K562 (cell line): ENCODE results near the gene STAU1. TPM values are rescaled to one million over a fixed set of nuclear protein-coding genes. Genes with fewer than 3 reads are reported as not detected.

ENCODE experiments used
- ATAC-seq: fragments of 200-7000 bp; cut with Tn5 transposase; 3 replicates; pipeline ENCODE4 v1.9.1; 2020; ENCODE audit warnings: moderate library complexity
- BruUV-seq: library from RNA; stranded (reverse); fragments of 400-500 nt; replicated peaks from 2 replicates; lab custom pipeline; 2021; lab: Mats Ljungman, UMichigan
- CTCF ChIA-PET: fragments of 300-600 bp; formaldehyde crosslinking; extraction: SDS; loops from one replicate; lab custom pipeline; 2021; ENCODE audit warnings: low intra/inter-chr PET ratio; lab: Yijun Ruan, JAX
- POLR2A ChIA-PET: fragments of 300-600, 350-650 bp; sonication (Branson Sonifier 250); formaldehyde crosslinking; extraction: SDS; loops from one replicate; lab custom pipeline; 2021; ENCODE audit warnings: antibody characterized with exemption, inconsistent platforms; lab: Yijun Ruan, JAX
- DNase-seq, 4 experiments: peaks; one replicate each; pipeline versions ENCODE4 v3.0.0 to v3.0.0-alpha.2; 2011 to 2018; ENCODE audit warnings: low spot score in 3 of 4, mixed read lengths in 3 of 4; ENCODE audit errors: extremely low read depth in 1 of 4
- FAIRE-seq: peaks from 2 replicates; lab custom pipeline; 2011; peaks lifted over from hg19 to GRCh38; lab: Jason Lieb, UNC
- H2AFZ ChIP-seq: 2 replicates; pipeline ENCODE4 v1.6.0; 2011; ENCODE audit warnings: low read depth, low read length, control low read depth, inconsistent platforms
- H3K27ac ChIP-seq: fragments of 200-600 bp; 3 replicates; pipeline ENCODE4 v1.8.0; 2011; ENCODE audit warnings: low read depth, mild to moderate bottlenecking, control low read depth, inconsistent platforms, low read length, moderate library complexity, mixed read lengths; ENCODE audit errors: extremely low read depth
- H3K27me3 ChIP-seq, 2 experiments: fragments of 300-600 bp in 1 of 2; 2 replicates in 1 of 2; 3 replicates in 1 of 2; pipeline versions ENCODE4 v1.6.0 to v1.8.0; 2011; ENCODE audit warnings: inconsistent platforms in 2 of 2, low read length in 2 of 2, mild to moderate bottlenecking in 1 of 2, mixed read lengths in 1 of 2, moderate library complexity in 1 of 2; ENCODE audit not compliant: control insufficient read depth in 2 of 2, insufficient read depth in 2 of 2
- H3K36me3 ChIP-seq: fragments of 300-600 bp; 3 replicates; pipeline ENCODE4 v1.8.0; 2011; ENCODE audit warnings: mild to moderate bottlenecking, low read length, inconsistent platforms; ENCODE audit not compliant: control insufficient read depth, insufficient read depth
- H3K4me1 ChIP-seq, 2 experiments: fragments of 200-600 bp in 1 of 2; replicated peaks in 1 of 2; 2 replicates in 1 of 2; 3 replicates in 1 of 2; pipeline versions ENCODE4 v1.5.1 to v1.8.0; 2011; ENCODE audit warnings: inconsistent platforms in 2 of 2, low read length in 2 of 2, mild to moderate bottlenecking in 1 of 2, mixed read lengths in 1 of 2, moderate library complexity in 1 of 2; ENCODE audit not compliant: control insufficient read depth in 2 of 2, insufficient read depth in 2 of 2
- H3K4me2 ChIP-seq: 2 replicates; pipeline ENCODE4 v1.6.1; 2011; ENCODE audit warnings: low read length, control low read depth, inconsistent platforms, mixed read lengths; ENCODE audit not compliant: insufficient read depth
- H3K4me3 ChIP-seq: fragments of 200-600 bp; sonication (generic), shearing (Covaris generic); 2 replicates; pipeline ENCODE4 v1.5.1; 2016; ENCODE audit warnings: control low read depth, inconsistent platforms
- H3K79me2 ChIP-seq: fragments of 200-600 bp; 3 replicates; pipeline ENCODE4 v1.8.0; 2011; ENCODE audit warnings: low read length, inconsistent platforms; ENCODE audit not compliant: control insufficient read depth, insufficient read depth
- H3K9ac ChIP-seq, 2 experiments: 2 replicates each; pipeline versions ENCODE4 v1.6.0 to v1.6.1; 2011; ENCODE audit warnings: low read depth in 2 of 2, low read length in 2 of 2, control low read depth in 1 of 2, inconsistent platforms in 1 of 2, mild to moderate bottlenecking in 1 of 2, mixed read lengths in 1 of 2; ENCODE audit not compliant: insufficient read depth in 1 of 2
- H3K9me1 ChIP-seq: one replicate; pipeline ENCODE4 v1.6.0; 2011; ENCODE audit warnings: inconsistent platforms, mild to moderate bottlenecking, low read length, moderate library complexity; ENCODE audit not compliant: control insufficient read depth, insufficient read depth
- H3K9me3 ChIP-seq: replicated peaks from 2 replicates; pipeline ENCODE4 v1.5.1; 2011; ENCODE audit warnings: low read depth, low read length, inconsistent platforms; ENCODE audit not compliant: control insufficient read depth, insufficient read depth
- H4K20me1 ChIP-seq: replicated peaks from 2 replicates; pipeline ENCODE4 v1.6.1; 2011; ENCODE audit warnings: low read length, inconsistent platforms, mixed read lengths; ENCODE audit not compliant: control insufficient read depth, insufficient read depth
- POLR2A ChIP-seq: fragments of 450-650 bp; conservative IDR thresholded peaks from 2 replicates; pipeline ENCODE4 v1.6.1; 2016
- WGBS: fragments of 100-300 bp; shearing (Covaris generic); methylation state at CpG from one replicate; pipeline ENCODE4 v1.1.6; 2016; ENCODE audit warnings: low coverage, mixed read lengths; ENCODE audit not compliant: insufficient coverage; ENCODE audit errors: missing lambda C conversion rate; 5-methylcytosine and 5-hydroxymethylcytosine counted together
- in situ Hi-C: fragments of 300-500 bp; cut with MboI; formaldehyde crosslinking; loops from 4 replicates; pipeline ENCODE4 v1.15.0; 2018; ENCODE audit warnings: inconsistent platforms, mixed read lengths
- intact Hi-C: fragments of 100-400 bp; cut with micrococcal nuclease; formaldehyde crosslinking; loops from 2 replicates; pipeline ENCODE4 v1.14.2; 2022
- polyA plus RNA-seq, 8 experiments: library from polyadenylated mRNA; depleted of rRNA in 4 of 8; stranded (reverse) in 5 of 8; unstranded in 3 of 8; fragments of >200 nt; fragmentation: Nextera tagmentation in 2 of 8; fragmentation: Illumina TruSeq in 1 of 8; extraction: Ambion mirVana in 2 of 8; extraction: Trizol in 1 of 8; gene quantifications; 2 replicates each; pipeline versions ENCODE4 v1.2.1 to v1.2.3, GENCODE V29; 2011 to 2014; ENCODE audit warnings: inconsistent platforms in 1 of 8, missing spikeins in 1 of 8
- total RNA-seq, 7 experiments: library from RNA; depleted of rRNA in 6 of 7; stranded (reverse); fragments of >200 nt in 6 of 7; fragmentation: Illumina TruSeq in 2 of 7; extraction: Trizol in 2 of 7; gene quantifications; 2 replicates each; pipeline versions ENCODE4 v1.2.1 to v1.2.3, GENCODE V29; 2011 to 2021; ENCODE audit warnings: low replicate concordance in 1 of 7
- TF ChIP-seq, protein P1 (sequence below): sonication (generic); formaldehyde crosslinking; IDR thresholded peaks from 2 replicates; pipeline ENCODE4 v1.8.0; 2022; ENCODE audit warnings: mild to moderate bottlenecking, missing genetic modification reagents

The STAU1 gene
- total and polyA plus RNA-seq, 9 of the 15 experiments (the other 6 are each of a cell fraction or from before 2014, with no cell fraction given), result 18.0 to 106 (median 50.6) TPM

DNA sequence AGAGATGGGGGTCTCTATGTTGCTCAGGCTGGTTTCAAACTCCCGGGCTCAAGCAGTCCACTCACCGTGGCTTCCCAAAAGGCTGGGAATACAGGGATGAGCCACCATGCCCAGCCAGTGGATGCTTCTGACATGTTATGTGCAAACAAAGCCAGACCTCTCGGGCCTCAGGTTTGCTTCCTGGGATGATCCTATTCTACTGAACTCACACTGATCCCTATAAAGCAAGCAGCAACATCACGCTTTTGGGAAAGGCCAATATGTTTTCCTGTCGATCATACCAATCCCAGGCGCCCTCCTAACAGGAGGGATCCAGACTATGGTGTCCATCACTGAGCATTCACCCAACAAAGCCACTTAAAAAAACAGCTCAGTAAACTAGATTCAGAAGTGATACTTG, 81.8 kb downstream of the STAU1 start:
- peaks cover 8% of the 10 kb centered on the region; the same call in 1 of the 2 replicates for H4K20me1 ChIP-seq
- POLR2A ChIA-PET, result interaction anchor here (0.5 to 1.8 kb wide), 5 partner anchors 11 to 420 kb away, joined by 3 to 7 read pairs (median 3); no protein-coding TSS in a partner anchor
- WGBS, result 88% methylated on average over 6 of the region's 6 CpGs
- CTCF ChIA-PET, result no interaction called here
- intact Hi-C loops, result loop anchor here (10.0 kb wide), 1 partner anchor 472 kb away; no protein-coding TSS in a partner anchor
- no peak overlapping the region for H3K9ac ChIP-seq
- peaks cover 33% of the 10 kb centered on the region; the same call in 2 of the 3 replicates for H3K36me3 ChIP-seq
- DNase-seq (no peak), FAIRE-seq (peak; percentile 64), ATAC-seq (no peak)
- no peak overlapping the region for H3K4me2 ChIP-seq
- no peaks in the 10 kb centered on the region for H3K79me2 ChIP-seq
- H3K9me1 ChIP-seq, result peaks cover 3% of the 10 kb centered on the region
- BruUV-seq, result no TSS peak
- H3K4me3 ChIP-seq, result no peak overlapping the region
- no peaks in the 10 kb centered on the region for H3K27me3 ChIP-seq
- no peak overlapping the region for H2AFZ ChIP-seq
- TF ChIP-seq, protein P1, sequence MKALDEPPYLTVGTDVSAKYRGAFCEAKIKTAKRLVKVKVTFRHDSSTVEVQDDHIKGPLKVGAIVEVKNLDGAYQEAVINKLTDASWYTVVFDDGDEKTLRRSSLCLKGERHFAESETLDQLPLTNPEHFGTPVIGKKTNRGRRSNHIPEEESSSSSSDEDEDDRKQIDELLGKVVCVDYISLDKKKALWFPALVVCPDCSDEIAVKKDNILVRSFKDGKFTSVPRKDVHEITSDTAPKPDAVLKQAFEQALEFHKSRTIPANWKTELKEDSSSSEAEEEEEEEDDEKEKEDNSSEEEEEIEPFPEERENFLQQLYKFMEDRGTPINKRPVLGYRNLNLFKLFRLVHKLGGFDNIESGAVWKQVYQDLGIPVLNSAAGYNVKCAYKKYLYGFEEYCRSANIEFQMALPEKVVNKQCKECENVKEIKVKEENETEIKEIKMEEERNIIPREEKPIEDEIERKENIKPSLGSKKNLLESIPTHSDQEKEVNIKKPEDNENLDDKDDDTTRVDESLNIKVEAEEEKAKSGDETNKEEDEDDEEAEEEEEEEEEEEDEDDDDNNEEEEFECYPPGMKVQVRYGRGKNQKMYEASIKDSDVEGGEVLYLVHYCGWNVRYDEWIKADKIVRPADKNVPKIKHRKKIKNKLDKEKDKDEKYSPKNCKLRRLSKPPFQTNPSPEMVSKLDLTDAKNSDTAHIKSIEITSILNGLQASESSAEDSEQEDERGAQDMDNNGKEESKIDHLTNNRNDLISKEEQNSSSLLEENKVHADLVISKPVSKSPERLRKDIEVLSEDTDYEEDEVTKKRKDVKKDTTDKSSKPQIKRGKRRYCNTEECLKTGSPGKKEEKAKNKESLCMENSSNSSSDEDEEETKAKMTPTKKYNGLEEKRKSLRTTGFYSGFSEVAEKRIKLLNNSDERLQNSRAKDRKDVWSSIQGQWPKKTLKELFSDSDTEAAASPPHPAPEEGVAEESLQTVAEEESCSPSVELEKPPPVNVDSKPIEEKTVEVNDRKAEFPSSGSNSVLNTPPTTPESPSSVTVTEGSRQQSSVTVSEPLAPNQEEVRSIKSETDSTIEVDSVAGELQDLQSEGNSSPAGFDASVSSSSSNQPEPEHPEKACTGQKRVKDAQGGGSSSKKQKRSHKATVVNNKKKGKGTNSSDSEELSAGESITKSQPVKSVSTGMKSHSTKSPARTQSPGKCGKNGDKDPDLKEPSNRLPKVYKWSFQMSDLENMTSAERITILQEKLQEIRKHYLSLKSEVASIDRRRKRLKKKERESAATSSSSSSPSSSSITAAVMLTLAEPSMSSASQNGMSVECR (CRISPR knock-in tag), result no peak
- peak; percentile 51; the same call in 1 of the 2 replicates for TF ChIP-seq POLR2A
- in situ Hi-C loops, result no loop called here
- no peak overlapping the region for H3K27ac ChIP-seq
- no peaks in the 10 kb centered on the region for H3K9me3 ChIP-seq
- H3K4me1 ChIP-seq, result no peaks in the 10 kb centered on the region
